Suprapubic skin (tissue), 3 donors: ENCODE results near the gene NEK8.

Experiments used
- CTCF ChIP-seq, 2 donors: fragments of 200-600 bp in 1 of 2; fragments of 450-650 bp in 1 of 2; sonication (generic) in 1 of 2; IDR thresholded peaks; one replicate each; pipeline ENCODE4 v1.5.1; 2016 to 2019; ENCODE audit warnings: antibody characterized with exemption in 2 of 2, mild to moderate bottlenecking in 1 of 2, moderate library complexity in 1 of 2
- EP300 ChIP-seq: sonication (generic); formaldehyde crosslinking; IDR thresholded peaks from one replicate; pipeline ENCODE4 v1.6.1; 2017; ENCODE audit warnings: antibody characterized with exemption

DNA sequence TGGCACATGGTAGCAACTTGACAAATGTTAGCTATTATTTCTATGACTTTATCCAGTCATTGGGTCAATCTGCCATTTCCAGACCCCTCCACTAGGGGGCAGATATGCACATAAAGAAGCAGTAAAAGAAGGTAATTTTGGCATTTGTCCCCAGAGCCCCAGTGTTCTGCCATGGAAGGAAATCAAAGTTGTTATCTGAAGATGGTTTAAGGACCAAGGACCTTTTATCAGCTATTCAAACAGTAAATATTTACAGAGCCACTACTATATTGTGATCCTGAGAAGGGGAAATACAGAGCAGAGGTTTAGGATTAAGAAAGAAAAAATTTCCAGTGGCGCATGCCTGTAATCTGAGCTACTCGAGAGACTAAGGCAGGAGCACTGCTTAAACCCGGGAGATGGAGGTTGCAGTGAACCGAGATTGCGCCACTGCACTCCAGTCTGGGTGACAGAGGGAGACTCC, 35.2 kb downstream of the NEK8 start:
- TF ChIP-seq CTCF (IDR thresholded peaks at IDR 0.05) (peak; percentile 83 to 91), EP300 (no peak)
